Ishikawa (cell line): ENCODE results near the gene CDH23.

ENCODE experiments used
- CEBPB ChIP-seq: IDR thresholded peaks from 2 replicates; pipeline ENCODE4 v1.6.1; 2012
- CREB1 ChIP-seq: IDR thresholded peaks from 2 replicates; pipeline ENCODE4 v1.6.1; 2012; ENCODE audit warnings: low read depth
- EGR1 ChIP-seq: IDR thresholded peaks from 2 replicates; pipeline ENCODE4 v1.6.1; 2012
- EP300 ChIP-seq: IDR thresholded peaks from 2 replicates; pipeline ENCODE4 v1.6.1; 2012; ENCODE audit warnings: borderline replicate concordance
- FOXM1 ChIP-seq: IDR thresholded peaks from 2 replicates; pipeline ENCODE4 v1.6.1; 2012; ENCODE audit warnings: low read depth, borderline replicate concordance
- NFIC ChIP-seq: IDR thresholded peaks from 2 replicates; pipeline ENCODE4 v1.6.1; 2012
- RAD21 ChIP-seq: IDR thresholded peaks from 2 replicates; pipeline ENCODE4 v1.6.1; 2012; ENCODE audit warnings: low read depth
- TAF1 ChIP-seq: IDR thresholded peaks from 2 replicates; pipeline ENCODE4 v1.6.1; 2012; ENCODE audit warnings: low read depth, mild to moderate bottlenecking
- TCF12 ChIP-seq: IDR thresholded peaks from 2 replicates; pipeline ENCODE4 v1.6.1; 2012; ENCODE audit warnings: low read depth
- TEAD4 ChIP-seq: IDR thresholded peaks from 2 replicates; pipeline ENCODE4 v1.6.1; 2012
- USF1 ChIP-seq: IDR thresholded peaks from 2 replicates; pipeline ENCODE4 v1.6.1; 2012
- YY1 ChIP-seq: IDR thresholded peaks from 2 replicates; pipeline ENCODE4 v1.6.1; 2012; ENCODE audit warnings: low read depth
- ZBTB7A ChIP-seq: IDR thresholded peaks from 2 replicates; pipeline ENCODE4 v1.6.1; 2012; ENCODE audit warnings: low read depth
- TF ChIP-seq, protein P1 (sequence below): IDR thresholded peaks from 2 replicates; pipeline ENCODE4 v1.6.1; 2012; ENCODE audit warnings: low read depth, mild to moderate bottlenecking
- TF ChIP-seq, protein P2 (sequence below): IDR thresholded peaks from 2 replicates; pipeline ENCODE4 v1.6.1; 2012

CDH23 gene

GRCh38 chr10:71474702-71475242 lies 78.1 kb downstream of the CDH23 start:
- no peak for TF ChIP-seq EP300

DNA sequence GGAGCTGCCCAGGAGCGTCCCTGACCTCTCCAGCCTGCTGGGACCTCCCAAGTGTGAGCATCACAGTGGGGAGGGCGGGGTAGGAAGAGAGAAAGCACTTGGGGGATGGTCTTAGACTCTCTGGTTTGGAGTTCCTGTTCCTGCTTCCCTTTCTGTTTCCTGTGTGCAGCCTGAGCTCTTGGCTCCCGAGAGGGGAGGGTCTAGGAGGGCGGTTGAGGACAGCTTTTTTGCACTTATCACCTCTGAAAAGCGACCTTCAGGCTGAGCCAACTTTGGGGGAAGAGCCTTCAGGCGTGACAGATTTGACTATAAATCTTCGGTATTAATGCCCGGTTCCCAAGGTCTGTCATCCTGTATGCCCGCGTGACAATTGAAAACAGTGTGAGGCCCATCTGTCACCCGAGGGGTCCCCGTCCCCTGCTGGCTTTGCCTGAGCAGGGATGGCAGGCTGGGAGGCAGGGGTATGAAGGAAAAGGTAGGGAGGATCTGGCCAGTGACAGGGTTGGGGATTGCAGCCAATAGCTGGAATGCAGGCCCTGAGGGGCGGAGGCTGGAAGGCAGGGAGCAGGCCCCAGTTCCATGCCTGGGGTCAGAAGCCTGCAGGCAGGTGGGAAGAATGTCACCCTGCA lies 78.6 kb downstream of the CDH23 start:
- TF ChIP-seq ZBTB7A (no peak), EGR1 (no peak), RAD21 (no peak), CEBPB (no peak), FOXM1 (no peak), USF1 (no peak), TAF1 (no peak), NFIC (peak; percentile 73), EP300 (peak; percentile 75; the same call in 1 of the 2 replicates), TCF12 (peak; percentile 83), YY1 (no peak), TEAD4 (peak; percentile 63), CREB1 (no peak)
- TF ChIP-seq, protein P1, sequence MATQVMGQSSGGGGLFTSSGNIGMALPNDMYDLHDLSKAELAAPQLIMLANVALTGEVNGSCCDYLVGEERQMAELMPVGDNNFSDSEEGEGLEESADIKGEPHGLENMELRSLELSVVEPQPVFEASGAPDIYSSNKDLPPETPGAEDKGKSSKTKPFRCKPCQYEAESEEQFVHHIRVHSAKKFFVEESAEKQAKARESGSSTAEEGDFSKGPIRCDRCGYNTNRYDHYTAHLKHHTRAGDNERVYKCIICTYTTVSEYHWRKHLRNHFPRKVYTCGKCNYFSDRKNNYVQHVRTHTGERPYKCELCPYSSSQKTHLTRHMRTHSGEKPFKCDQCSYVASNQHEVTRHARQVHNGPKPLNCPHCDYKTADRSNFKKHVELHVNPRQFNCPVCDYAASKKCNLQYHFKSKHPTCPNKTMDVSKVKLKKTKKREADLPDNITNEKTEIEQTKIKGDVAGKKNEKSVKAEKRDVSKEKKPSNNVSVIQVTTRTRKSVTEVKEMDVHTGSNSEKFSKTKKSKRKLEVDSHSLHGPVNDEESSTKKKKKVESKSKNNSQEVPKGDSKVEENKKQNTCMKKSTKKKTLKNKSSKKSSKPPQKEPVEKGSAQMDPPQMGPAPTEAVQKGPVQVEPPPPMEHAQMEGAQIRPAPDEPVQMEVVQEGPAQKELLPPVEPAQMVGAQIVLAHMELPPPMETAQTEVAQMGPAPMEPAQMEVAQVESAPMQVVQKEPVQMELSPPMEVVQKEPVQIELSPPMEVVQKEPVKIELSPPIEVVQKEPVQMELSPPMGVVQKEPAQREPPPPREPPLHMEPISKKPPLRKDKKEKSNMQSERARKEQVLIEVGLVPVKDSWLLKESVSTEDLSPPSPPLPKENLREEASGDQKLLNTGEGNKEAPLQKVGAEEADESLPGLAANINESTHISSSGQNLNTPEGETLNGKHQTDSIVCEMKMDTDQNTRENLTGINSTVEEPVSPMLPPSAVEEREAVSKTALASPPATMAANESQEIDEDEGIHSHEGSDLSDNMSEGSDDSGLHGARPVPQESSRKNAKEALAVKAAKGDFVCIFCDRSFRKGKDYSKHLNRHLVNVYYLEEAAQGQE: no peak
- TF ChIP-seq, protein P2, sequence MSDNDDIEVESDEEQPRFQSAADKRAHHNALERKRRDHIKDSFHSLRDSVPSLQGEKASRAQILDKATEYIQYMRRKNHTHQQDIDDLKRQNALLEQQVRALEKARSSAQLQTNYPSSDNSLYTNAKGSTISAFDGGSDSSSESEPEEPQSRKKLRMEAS: no peak

GRCh38 chr10:71476228-71477011 lies 79.7 kb downstream of the CDH23 start:
- TF ChIP-seq, protein P1: no peak
- TF ChIP-seq, protein P2: no peak
- TF ChIP-seq RAD21: no peak
- TF ChIP-seq TCF12: no peak
- no peak for TF ChIP-seq TAF1
- no peak for TF ChIP-seq USF1
- TF ChIP-seq YY1: no peak
- TF ChIP-seq EP300: no peak

DNA sequence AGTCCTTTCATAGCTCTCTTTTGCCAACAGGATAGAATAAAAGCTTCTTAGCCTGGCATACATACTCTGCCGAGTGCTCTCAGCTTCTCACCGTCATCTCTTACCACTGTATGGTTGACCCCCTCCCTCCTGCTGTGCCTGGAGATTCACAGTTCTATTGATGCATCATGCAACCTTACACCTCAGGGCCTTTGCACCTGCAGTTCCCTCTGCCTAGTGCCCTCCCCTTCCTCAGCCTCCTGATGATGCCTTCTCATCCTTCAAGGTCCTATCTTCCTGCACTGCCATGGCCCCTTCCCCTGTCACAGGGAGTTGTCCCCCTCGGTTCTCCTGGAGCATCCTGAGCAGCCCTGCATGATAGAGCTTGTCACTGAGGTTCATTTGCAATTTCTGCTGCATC lies 81.5 kb downstream of the CDH23 start:
- no peak for TF ChIP-seq TEAD4
- TF ChIP-seq USF1: no peak
- no peak for TF ChIP-seq CEBPB
- TF ChIP-seq, protein P2: no peak
- no peak for TF ChIP-seq ZBTB7A
- TF ChIP-seq FOXM1: no peak
- no peak for TF ChIP-seq YY1
- no peak for TF ChIP-seq EGR1
- TF ChIP-seq TAF1: no peak
- TF ChIP-seq NFIC: no peak
- no peak for TF ChIP-seq CREB1
- TF ChIP-seq EP300: no peak

GRCh38 chr10:71478813-71479365 lies 82.2 kb downstream of the CDH23 start:
- TF ChIP-seq RAD21 (no peak), TCF12 (no peak), EGR1 (no peak), TAF1 (no peak), FOXM1 (no peak), CEBPB (no peak), EP300 (no peak), NFIC (no peak), CREB1 (no peak), TEAD4 (no peak), ZBTB7A (no peak), USF1 (no peak), YY1 (no peak)
- TF ChIP-seq, protein P1: no peak
- TF ChIP-seq, protein P2: no peak
